B cell (primary cell): ENCODE measurements around the gene FANCI. TPM values are rescaled to one million over a fixed set of nuclear protein-coding genes. Genes with fewer than 3 reads are reported as not detected.

ENCODE experiments used
- ATAC-seq: fragments of 200-7000 bp; cut with Tn5 transposase; one replicate; pipeline ENCODE4 v1.10.0; 2021; ENCODE audit warnings: low read depth, mild to moderate bottlenecking, moderate number of reproducible peaks, moderate library complexity
- CTCF ChIA-PET: fragments of 350-600 bp; sonication (Branson Sonifier 250); formaldehyde crosslinking; loops from one replicate; lab custom pipeline; 2021; ENCODE audit warnings: antibody characterized with exemption, inconsistent platforms; lab: Charles Lee
- POLR2A ChIA-PET: fragments of 350-600 bp; sonication (Branson Sonifier 250); formaldehyde crosslinking; loops from one replicate; lab custom pipeline; 2021; ENCODE audit warnings: antibody characterized with exemption; lab: Charles Lee
- DNase-seq: peaks from one replicate; pipeline ENCODE4 v3.0.0; 2013
- H2AFZ ChIP-seq: 2 replicates; pipeline ENCODE4 v1.6.1; 2012; ENCODE audit warnings: mild to moderate bottlenecking, low read depth, low read length; ENCODE audit not compliant: insufficient read depth, poor library complexity, severe bottlenecking
- H3K27ac ChIP-seq, 2 donors: 1 replicate in 1 of 2; 2 replicates in 1 of 2; pipeline ENCODE4 v1.5.1; 2012 to 2013; ENCODE audit warnings: low read length in 2 of 2, mild to moderate bottlenecking in 2 of 2, moderate library complexity in 1 of 2
- H3K27me3 ChIP-seq, 4 experiments: fragments of 200-600 bp in 1 of 4; sonication (generic) in 1 of 4; replicated peaks in 1 of 4; 1 replicate in 2 of 4; 2 replicates in 2 of 4; pipeline versions ENCODE4 v1.6.1 to v1.7.0; 2013 to 2016; ENCODE audit warnings: low read length in 3 of 4, mild to moderate bottlenecking in 2 of 4, mixed read lengths in 1 of 4, moderate library complexity in 1 of 4; ENCODE audit not compliant: insufficient read depth in 4 of 4, control insufficient read depth in 3 of 4; ENCODE audit errors: control extremely low read depth in 1 of 4
- H3K36me3 ChIP-seq, 2 experiments: replicated peaks in 1 of 2; 1 replicate in 1 of 2; 2 replicates in 1 of 2; pipeline versions ENCODE4 v1.6.1 to v1.7.1; 2013; ENCODE audit warnings: low read length in 1 of 2; ENCODE audit not compliant: insufficient read depth in 2 of 2, control insufficient read depth in 1 of 2; ENCODE audit errors: control extremely low read depth in 1 of 2, extremely low read depth in 1 of 2
- H3K4me1 ChIP-seq, 2 donors: fragments of 200-600 bp in 1 of 2; sonication (generic) in 1 of 2; 1 replicate in 1 of 2; 2 replicates in 1 of 2; pipeline versions ENCODE4 v1.5.1 to v1.6.1; 2013 to 2017; ENCODE audit warnings: low read length in 2 of 2; ENCODE audit not compliant: control insufficient read depth in 2 of 2, insufficient read depth in 2 of 2
- H3K4me2 ChIP-seq: replicated peaks from 2 replicates; pipeline ENCODE3; 2012; ENCODE audit warnings: mild to moderate bottlenecking, low read depth, low read length; ENCODE audit not compliant: poor library complexity, severe bottlenecking
- H3K4me3 ChIP-seq, 5 experiments: fragments of 200-600 bp in 1 of 5; sonication (generic) in 1 of 5; 1 replicate in 3 of 5; 2 replicates in 2 of 5; pipeline versions ENCODE4 v1.5.1 to v1.7.0; 2011 to 2016; ENCODE audit warnings: low read length in 4 of 5, mild to moderate bottlenecking in 4 of 5, low read depth in 2 of 5, control low read depth in 1 of 5, moderate library complexity in 1 of 5; ENCODE audit not compliant: insufficient read depth in 1 of 5; ENCODE audit errors: control extremely low read depth in 1 of 5, extremely low read depth in 1 of 5
- H3K79me2 ChIP-seq: fragments of 200-600 bp; sonication (generic); one replicate; pipeline ENCODE4 v1.6.0; 2016; ENCODE audit warnings: low read length; ENCODE audit not compliant: control insufficient read depth, insufficient read depth
- H3K9ac ChIP-seq: fragments of 200-600 bp; sonication (generic); 2 replicates; pipeline ENCODE4 v1.6.1; 2017; ENCODE audit warnings: mild to moderate bottlenecking, low read length, moderate library complexity
- H3K9me3 ChIP-seq, 3 donors: one replicate each; pipeline versions ENCODE4 v1.6.1 to v1.7.1; 2013; ENCODE audit warnings: low read length in 2 of 3; ENCODE audit not compliant: control insufficient read depth in 2 of 3, insufficient read depth in 1 of 3; ENCODE audit errors: control extremely low read depth in 1 of 3
- H4K20me1 ChIP-seq: 2 replicates; pipeline ENCODE4 v1.6.0; 2012; ENCODE audit warnings: mild to moderate bottlenecking, low read length; ENCODE audit not compliant: insufficient read depth, control insufficient read depth, poor library complexity, severe bottlenecking
- H3K27ac Mint-ChIP-seq: one replicate; pipeline ENCODE4 v1.8.0; 2021; ENCODE audit warnings: mixed read lengths
- H3K27me3 Mint-ChIP-seq: one replicate; pipeline ENCODE4 v1.8.0; 2021; ENCODE audit warnings: mixed read lengths
- H3K4me1 Mint-ChIP-seq: one replicate; pipeline ENCODE4 v1.8.0; 2021; ENCODE audit warnings: mixed read lengths
- H3K4me3 Mint-ChIP-seq: one replicate; pipeline ENCODE4 v1.8.0; 2021; ENCODE audit warnings: mixed read lengths
- H3K9me3 Mint-ChIP-seq: one replicate; pipeline ENCODE4 v1.8.0; 2022; ENCODE audit warnings: mixed read lengths; ENCODE audit not compliant: insufficient read depth
- EZH2 ChIP-seq: IDR thresholded peaks from 2 replicates; pipeline ENCODE4 v1.6.1; 2012; ENCODE audit warnings: borderline replicate concordance, low read depth, mild to moderate bottlenecking, moderate library complexity, low read length; ENCODE audit not compliant: insufficient read depth, poor library complexity, severe bottlenecking
- WGBS: methylation state at CpG from one replicate; pipeline ENCODE4 v1.1.5; 2013; ENCODE audit warnings: missing lambda C conversion rate; ENCODE audit not compliant: insufficient coverage; 5-methylcytosine and 5-hydroxymethylcytosine counted together
- intact Hi-C: fragments of 100-400 bp; cut with micrococcal nuclease; formaldehyde crosslinking; loops from one replicate; pipeline ENCODE4 v1.10.0; 2022
- polyA plus RNA-seq: library from polyadenylated mRNA; depleted of rRNA; stranded (reverse); fragments of >200 nt; gene quantifications from 2 replicates; pipeline ENCODE4 v1.2.3, GENCODE V29; 2012
- total RNA-seq, 2 donors: library from RNA; stranded (reverse); fragments of 120-200 nt in 1 of 2; gene quantifications; 1 replicate in 1 of 2; 2 replicates in 1 of 2; pipeline versions ENCODE4 v1.2.3 to v1.2.4, GENCODE V29; 2013 to 2022
- TF ChIP-seq, protein P1 (sequence below): fragments of 200-600 bp; IDR thresholded peaks from one replicate; pipeline ENCODE4 v1.8.0; 2022; ENCODE audit warnings: antibody characterized with exemption, mild to moderate bottlenecking

Gene FANCI
- total and polyA plus RNA-seq, 2 donors (not counting 1 experiment from before 2014, with no cell fraction given): 2.7 to 14.2 TPM

DNA sequence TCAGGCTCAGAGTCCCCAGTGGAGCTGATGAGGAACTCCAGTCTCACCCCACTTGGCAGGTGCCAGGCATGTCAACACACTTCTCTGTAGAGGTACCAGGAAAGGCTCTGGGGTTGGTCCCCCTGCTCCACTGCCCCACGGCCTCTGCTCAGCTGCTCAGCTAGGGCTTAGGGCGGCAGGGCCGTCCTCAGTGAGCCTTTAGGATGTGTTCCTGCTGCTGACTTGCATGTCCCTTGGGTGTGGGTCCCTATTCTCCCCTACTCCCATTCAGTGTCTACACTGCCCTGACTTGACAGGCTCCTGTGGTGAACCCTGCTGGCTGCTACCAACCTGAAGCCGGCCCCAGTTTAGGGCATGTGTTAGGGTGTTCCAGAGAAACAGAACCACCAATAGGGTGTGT, 108.7 kb downstream of the FANCI start:
- no peak for TF ChIP-seq EZH2
- TF ChIP-seq, protein P1, sequence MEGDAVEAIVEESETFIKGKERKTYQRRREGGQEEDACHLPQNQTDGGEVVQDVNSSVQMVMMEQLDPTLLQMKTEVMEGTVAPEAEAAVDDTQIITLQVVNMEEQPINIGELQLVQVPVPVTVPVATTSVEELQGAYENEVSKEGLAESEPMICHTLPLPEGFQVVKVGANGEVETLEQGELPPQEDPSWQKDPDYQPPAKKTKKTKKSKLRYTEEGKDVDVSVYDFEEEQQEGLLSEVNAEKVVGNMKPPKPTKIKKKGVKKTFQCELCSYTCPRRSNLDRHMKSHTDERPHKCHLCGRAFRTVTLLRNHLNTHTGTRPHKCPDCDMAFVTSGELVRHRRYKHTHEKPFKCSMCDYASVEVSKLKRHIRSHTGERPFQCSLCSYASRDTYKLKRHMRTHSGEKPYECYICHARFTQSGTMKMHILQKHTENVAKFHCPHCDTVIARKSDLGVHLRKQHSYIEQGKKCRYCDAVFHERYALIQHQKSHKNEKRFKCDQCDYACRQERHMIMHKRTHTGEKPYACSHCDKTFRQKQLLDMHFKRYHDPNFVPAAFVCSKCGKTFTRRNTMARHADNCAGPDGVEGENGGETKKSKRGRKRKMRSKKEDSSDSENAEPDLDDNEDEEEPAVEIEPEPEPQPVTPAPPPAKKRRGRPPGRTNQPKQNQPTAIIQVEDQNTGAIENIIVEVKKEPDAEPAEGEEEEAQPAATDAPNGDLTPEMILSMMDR: no peak
- no peaks in the 10 kb centered on the region for H3K9me3 Mint-ChIP-seq
- DNase-seq (no peak), ATAC-seq (no peak)
- peaks cover 48% of the 10 kb centered on the region for H3K27me3 Mint-ChIP-seq
- no peaks in the 10 kb centered on the region for H3K36me3 ChIP-seq
- H3K27ac ChIP-seq: no peak overlapping the region
- intact Hi-C loops: no loop called here
- WGBS: 61% methylated on average over 4 of the region's 4 CpGs
- no peaks in the 10 kb centered on the region for H3K9me3 ChIP-seq
- H4K20me1 ChIP-seq: no peaks in the 10 kb centered on the region
- ChIA-PET CTCF (no interaction called here), POLR2A (no interaction called here)
- no peaks in the 10 kb centered on the region for H3K4me1 Mint-ChIP-seq
- H3K4me3 Mint-ChIP-seq: no peak overlapping the region
- H3K9ac ChIP-seq: no peak overlapping the region
- H3K27me3 ChIP-seq: peaks cover 0 to 30% (median 10%) of the 10 kb centered on the region in 4 experiments
- no peaks in the 10 kb centered on the region for H3K79me2 ChIP-seq
- no peak overlapping the region for H2AFZ ChIP-seq
- H3K27ac Mint-ChIP-seq: no peak overlapping the region
- H3K4me1 ChIP-seq: no peaks in the 10 kb centered on the region
- H3K4me2 ChIP-seq: no peak overlapping the region
- H3K4me3 ChIP-seq: no peak overlapping the region

DNA sequence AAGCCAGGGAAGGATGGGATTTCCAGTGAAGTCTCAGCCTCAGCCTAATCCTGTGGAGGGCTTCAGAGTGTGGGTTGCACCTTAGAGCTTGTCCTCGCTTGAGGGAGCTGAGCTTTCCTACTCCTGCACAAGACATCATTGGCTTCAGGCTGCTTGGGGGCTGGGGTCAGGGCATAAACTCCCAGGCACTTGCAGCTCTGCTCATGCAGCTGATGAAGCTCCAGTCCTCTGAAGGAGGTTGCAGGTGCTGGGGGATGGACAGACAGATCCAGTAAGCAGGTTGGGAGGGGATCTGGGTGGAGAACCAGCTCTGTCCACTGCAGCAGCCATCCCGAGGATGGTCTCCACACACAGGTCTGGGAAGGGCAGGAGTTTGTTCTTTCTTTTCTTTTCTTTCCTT, 110.2 kb downstream of the FANCI start:
- CTCF ChIA-PET: interaction anchor here (0.6 to 0.9 kb wide), 2 partner anchors 10 to 193 kb away, joined by 3 to 4 read pairs; no protein-coding TSS in a partner anchor
- peaks cover 0 to 42% (median 17%) of the 10 kb centered on the region in 4 experiments for H3K27me3 ChIP-seq
- ATAC-seq (no peak), DNase-seq (no peak)
- no peak for TF ChIP-seq EZH2
- TF ChIP-seq, protein P1: no peak
- no peak overlapping the region for H2AFZ ChIP-seq
- intact Hi-C loops: no loop called here
- POLR2A ChIA-PET: no interaction called here
- no peaks in the 10 kb centered on the region for H3K79me2 ChIP-seq
- no peaks in the 10 kb centered on the region for H3K9me3 ChIP-seq
- H3K4me1 Mint-ChIP-seq: peaks cover 6% of the 10 kb centered on the region
- H3K27me3 Mint-ChIP-seq: peaks cover 53% of the 10 kb centered on the region
- 60% methylated on average over 1 of the region's 2 CpGs for WGBS
- no peak overlapping the region for H3K4me2 ChIP-seq
- no peaks in the 10 kb centered on the region for H3K9me3 Mint-ChIP-seq
- H3K9ac ChIP-seq: no peak overlapping the region
- no peak overlapping the region for H3K27ac Mint-ChIP-seq
- peaks cover 5 to 9% of the 10 kb centered on the region in 2 donors for H3K4me1 ChIP-seq
- H4K20me1 ChIP-seq: no peaks in the 10 kb centered on the region
- H3K27ac ChIP-seq: no peak overlapping the region
- H3K36me3 ChIP-seq: no peaks in the 10 kb centered on the region
- no peak overlapping the region for H3K4me3 ChIP-seq
- no peak overlapping the region for H3K4me3 Mint-ChIP-seq
